HG03095 (cell line): Measurements from ENCODE around the gene TYROBP.
"Not testable (repeated sequence)": the region's sequence is repeated elsewhere in the genome, so short reads cannot be mapped to it uniquely, and the experiment has no call there.

ENCODE experiments used
- ATAC-seq: cut with Tn5 transposase; IDR thresholded peaks from one replicate; pipeline ENCODE4 v1.9.1; 2021; ENCODE audit warnings: moderate library complexity; ENCODE audit not compliant: unreplicated experiment

TYROBP gene

GRCh38 chr19:35908010-35908441, at the start of gene TYROBP:
Gene TYROBP (minus strand): TSS chr19:35908295. CDS start chr19:35908228, 67 bp downstream.
- ATAC-seq, result no peak

GRCh38 chr19:35957411-35957810, 49.3 kb upstream of the TYROBP start:
- not testable (repeated sequence) for ATAC-seq

- ATAC-seq, result no peak
These were observed 48.0 kb upstream of the TYROBP start for GRCh38 chr19:35955881-35956634.

- ATAC-seq, result no peak
These were observed 41.0 kb upstream of the TYROBP start for GRCh38 chr19:35949131-35949530.

- ATAC-seq, result no peak
These were observed 38.1 kb upstream of the TYROBP start for GRCh38 chr19:35946203-35946602.

GRCh38 chr19:35945121-35945790, 37.2 kb upstream of the TYROBP start:
- ATAC-seq, result no peak

GRCh38 chr19:35944556-35944955, 36.5 kb upstream of the TYROBP start:
- no peak for ATAC-seq

GRCh38 chr19:35943321-35944301, 35.5 kb upstream of the TYROBP start:
- no peak for ATAC-seq

GRCh38 chr19:35942235-35942634, 34.1 kb upstream of the TYROBP start:
- no peak for ATAC-seq

GRCh38 chr19:35940839-35941238, 32.7 kb upstream of the TYROBP start:
- no peak for ATAC-seq

GRCh38 chr19:35940078-35940775, 32.1 kb upstream of the TYROBP start:
- no peak for ATAC-seq

- no peak for ATAC-seq
These were observed 31.4 kb upstream of the TYROBP start for GRCh38 chr19:35939307-35940077.

GRCh38 chr19:35938282-35939224, 30.5 kb upstream of the TYROBP start:
- ATAC-seq, result no peak

GRCh38 chr19:35937345-35938281, 29.5 kb upstream of the TYROBP start:
- ATAC-seq, result no peak

GRCh38 chr19:35936738-35937268, 28.7 kb upstream of the TYROBP start:
- no peak for ATAC-seq

- no peak for ATAC-seq
These were observed 28.0 kb upstream of the TYROBP start, which contains the start of gene LRFN3 for GRCh38 chr19:35935911-35936737. Gene LRFN3 (plus strand): TSS chr19:35936374. CDS start chr19:35939426, 3,052 bp downstream.
